Progenitor cell of endocrine pancreas (in vitro differentiated cells): ENCODE results near the gene FNDC3A. TPM values are rescaled to one million over a fixed set of nuclear protein-coding genes. Genes with fewer than 3 reads are reported as not detected.
"Not testable (repeated sequence)": the region's sequence is repeated elsewhere in the genome, so short reads cannot be mapped to it uniquely, and the experiment has no call there.

Experiments used
- DNase-seq: peaks from one replicate; pipeline ENCODE4 v3.0.0; 2021; ENCODE audit warnings: low spot score; ENCODE audit not compliant: unreplicated experiment
- H3K27ac Mint-ChIP-seq: 2 replicates; pipeline ENCODE4 v1.8.0; 2021; ENCODE audit warnings: mild to moderate bottlenecking, moderate library complexity, mixed read lengths
- H3K27me3 Mint-ChIP-seq: 2 replicates; pipeline ENCODE4 v1.8.0; 2021; ENCODE audit warnings: mixed read lengths
- H3K36me3 Mint-ChIP-seq: 2 replicates; pipeline ENCODE4 v1.8.0; 2022; ENCODE audit warnings: mixed read lengths; ENCODE audit not compliant: insufficient read depth
- H3K4me1 Mint-ChIP-seq: 2 replicates; pipeline ENCODE4 v1.8.0; 2021; ENCODE audit warnings: low read depth, mixed read lengths
- H3K4me3 Mint-ChIP-seq: 2 replicates; pipeline ENCODE4 v1.8.0; 2021; ENCODE audit warnings: low read depth, mild to moderate bottlenecking, moderate library complexity, mixed read lengths
- H3K9me3 Mint-ChIP-seq: 2 replicates; pipeline ENCODE4 v1.8.0; 2021; ENCODE audit warnings: low read depth, mixed read lengths
- CTCF ChIP-seq: fragments of 200-600 bp; sonication (generic); IDR thresholded peaks from one replicate; pipeline ENCODE4 v1.5.0; 2021; ENCODE audit warnings: antibody characterized with exemption, mild to moderate bottlenecking; ENCODE audit not compliant: unreplicated experiment
- total RNA-seq: library from RNA; stranded (reverse); gene quantifications from 2 replicates; pipeline ENCODE4 v1.2.1, GENCODE V29; 2021

The FNDC3A gene
- total RNA-seq, 1 donor from 2014 or later: 116 TPM

GRCh38 chr13:49064476-49064875, 88.8 kb downstream of the FNDC3A start:
- TF ChIP-seq CTCF: no peak
- Mint-ChIP-seq H3K4me3 (no peak overlapping the region), H3K36me3 (peaks cover 15% of the 10 kb centered on the region), H3K4me1 (peaks cover 7% of the 10 kb centered on the region), H3K27me3 (no peaks in the 10 kb centered on the region), H3K27ac (peak overlapping the region; percentile 28), H3K9me3 (no peaks in the 10 kb centered on the region)
- no peak for DNase-seq

GRCh38 chr13:49066856-49067255, 91.1 kb downstream of the FNDC3A start:
- Mint-ChIP-seq H3K27ac (no peak overlapping the region), H3K9me3 (no peaks in the 10 kb centered on the region), H3K27me3 (no peaks in the 10 kb centered on the region), H3K4me1 (peaks cover 7% of the 10 kb centered on the region), H3K4me3 (no peak overlapping the region), H3K36me3 (peaks cover 18% of the 10 kb centered on the region)
- no peak for DNase-seq
- TF ChIP-seq CTCF: no peak

GRCh38 chr13:49068498-49068897, 92.8 kb downstream of the FNDC3A start:
- not testable (repeated sequence) for DNase-seq, H3K4me3 Mint-ChIP-seq, H3K9me3 Mint-ChIP-seq, H3K27me3 Mint-ChIP-seq, H3K27ac Mint-ChIP-seq, H3K4me1 Mint-ChIP-seq
- H3K36me3 Mint-ChIP-seq: peaks cover 18% of the 10 kb centered on the region

GRCh38 chr13:49070021-49070420, 94.3 kb downstream of the FNDC3A start:
- not testable (repeated sequence) for H3K4me3 Mint-ChIP-seq, H3K4me1 Mint-ChIP-seq, DNase-seq, H3K27ac Mint-ChIP-seq, H3K9me3 Mint-ChIP-seq, H3K27me3 Mint-ChIP-seq
- H3K36me3 Mint-ChIP-seq: peaks cover 18% of the 10 kb centered on the region

GRCh38 chr13:49071341-49071937, 95.7 kb downstream of the FNDC3A start:
- TF ChIP-seq CTCF: no peak
- no peak for DNase-seq
- Mint-ChIP-seq H3K27me3 (no peaks in the 10 kb centered on the region), H3K9me3 (no peaks in the 10 kb centered on the region), H3K27ac (no peak overlapping the region), H3K4me1 (peaks cover 7% of the 10 kb centered on the region), H3K4me3 (no peak overlapping the region), H3K36me3 (peaks cover 19% of the 10 kb centered on the region)

- H3K27ac Mint-ChIP-seq: no peak overlapping the region
- no peak overlapping the region for H3K4me3 Mint-ChIP-seq
- DNase-seq: no peak
- H3K27me3 Mint-ChIP-seq: no peaks in the 10 kb centered on the region
- peaks cover 12% of the 10 kb centered on the region for H3K4me1 Mint-ChIP-seq
- TF ChIP-seq CTCF: no peak
- no peaks in the 10 kb centered on the region for H3K9me3 Mint-ChIP-seq
- peaks cover 9% of the 10 kb centered on the region for H3K36me3 Mint-ChIP-seq
Measured at GRCh38 chr13:49082653-49083536, 107.2 kb downstream of the FNDC3A start.
